GM18868 (cell line): ENCODE measurements around the gene CREBBP.

Experiments used
- ATAC-seq: cut with Tn5 transposase; IDR thresholded peaks from one replicate; pipeline ENCODE4 v1.9.1; 2021; ENCODE audit warnings: mild to moderate bottlenecking, moderate library complexity; ENCODE audit not compliant: unreplicated experiment

The CREBBP gene

DNA sequence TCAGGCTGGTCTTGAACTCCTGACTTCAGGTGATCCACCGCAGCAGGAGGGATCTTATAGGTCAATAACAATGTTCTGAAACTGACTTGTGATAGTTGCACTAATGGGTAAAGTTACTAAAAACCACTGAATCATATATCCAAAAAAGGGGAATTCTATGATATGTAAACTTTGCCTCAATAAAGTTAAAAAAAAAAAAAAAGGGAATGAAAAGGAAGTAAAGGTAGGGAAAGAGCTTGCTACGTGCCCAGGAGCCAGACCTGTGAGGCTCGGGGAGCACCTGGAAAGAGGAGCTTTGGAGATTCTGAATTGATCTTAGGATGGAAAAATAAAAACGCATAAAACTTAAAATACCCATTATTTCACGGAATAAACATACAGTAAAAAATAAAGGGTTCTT is 142.4 kb downstream of the CREBBP start:
- no peak for ATAC-seq

DNA sequence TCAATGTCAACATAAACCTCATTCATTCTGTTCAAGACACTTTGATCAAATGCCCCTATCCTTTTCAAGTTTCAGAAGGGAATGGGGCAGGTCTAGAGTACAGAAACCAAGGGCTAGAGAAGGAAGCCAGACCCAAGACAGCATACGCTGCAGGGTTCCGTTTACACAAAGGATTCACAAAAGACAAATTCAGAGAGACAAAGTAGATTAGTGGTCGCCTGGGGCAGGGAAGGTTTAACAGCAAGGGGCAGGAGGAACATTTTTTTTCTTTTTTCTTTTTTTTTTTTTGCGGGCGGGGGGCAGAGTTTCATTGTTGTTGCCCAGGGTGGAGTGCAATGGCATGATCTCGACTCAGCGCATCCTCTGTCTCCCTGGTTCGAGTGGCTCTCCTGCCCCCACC is 143.3 kb downstream of the CREBBP start:
- no peak for ATAC-seq

DNA sequence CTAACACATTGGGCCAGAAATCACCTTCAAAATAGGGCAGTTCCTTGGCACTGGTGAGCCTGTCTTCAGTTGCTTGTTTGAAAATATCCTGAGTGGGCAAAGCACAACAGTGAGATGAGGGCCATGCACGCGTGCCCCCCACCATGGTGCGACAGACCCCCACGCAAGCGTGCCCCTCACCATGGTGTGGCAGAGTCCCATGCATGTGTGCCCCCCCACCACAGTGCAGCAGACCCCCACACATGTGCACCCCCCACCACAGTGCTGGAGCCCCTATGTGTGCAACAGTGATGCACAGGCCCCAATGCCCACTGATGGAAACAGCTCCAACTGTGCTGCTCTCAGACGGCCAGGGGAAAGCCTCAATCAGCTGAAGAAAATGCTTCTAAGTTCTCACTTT is 144.4 kb downstream of the CREBBP start:
- ATAC-seq, result no peak

DNA sequence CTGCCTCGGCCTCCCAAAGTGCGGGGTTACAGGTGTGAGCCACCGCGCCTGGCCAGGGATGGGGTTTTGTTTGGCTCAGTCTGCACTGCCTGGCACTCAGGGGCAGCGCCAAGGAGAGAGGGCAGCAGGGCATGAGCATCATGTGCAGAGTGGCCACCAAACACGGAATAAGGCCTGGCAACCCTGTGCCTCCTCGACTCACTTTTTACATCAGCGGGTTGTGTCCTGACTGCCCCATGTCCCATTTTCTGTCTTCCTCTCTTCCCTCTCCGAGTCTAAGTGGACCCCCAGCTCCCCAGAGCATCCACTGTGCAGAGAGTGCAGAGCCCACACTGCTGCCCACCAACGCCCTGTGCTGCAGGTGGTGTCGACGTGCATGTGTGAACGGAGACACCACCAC is 145.0 kb downstream of the CREBBP start:
- no peak for ATAC-seq

DNA sequence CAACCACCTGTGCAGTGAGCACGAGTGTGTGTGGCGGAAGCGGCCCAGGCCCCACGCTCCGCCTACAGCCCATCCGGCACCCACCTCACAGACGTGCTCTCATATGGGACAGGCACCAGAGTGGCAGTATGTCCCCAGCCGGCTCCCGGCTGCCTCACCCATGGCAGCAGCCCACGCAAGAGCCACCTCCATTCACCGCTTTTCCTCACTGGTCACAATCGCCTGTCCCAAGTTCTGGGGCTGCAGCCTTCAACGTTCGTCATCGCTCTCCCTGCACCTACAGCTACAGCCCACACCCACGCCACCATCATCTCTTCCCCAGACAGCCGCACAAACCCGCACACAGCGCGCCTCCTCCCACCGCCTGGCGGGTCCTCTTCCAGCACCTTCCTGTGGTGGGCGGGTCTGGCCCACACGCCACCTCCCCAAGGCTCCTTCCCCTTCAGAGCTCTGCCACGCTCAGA is 145.7 kb downstream of the CREBBP start:
- ATAC-seq, result no peak

DNA sequence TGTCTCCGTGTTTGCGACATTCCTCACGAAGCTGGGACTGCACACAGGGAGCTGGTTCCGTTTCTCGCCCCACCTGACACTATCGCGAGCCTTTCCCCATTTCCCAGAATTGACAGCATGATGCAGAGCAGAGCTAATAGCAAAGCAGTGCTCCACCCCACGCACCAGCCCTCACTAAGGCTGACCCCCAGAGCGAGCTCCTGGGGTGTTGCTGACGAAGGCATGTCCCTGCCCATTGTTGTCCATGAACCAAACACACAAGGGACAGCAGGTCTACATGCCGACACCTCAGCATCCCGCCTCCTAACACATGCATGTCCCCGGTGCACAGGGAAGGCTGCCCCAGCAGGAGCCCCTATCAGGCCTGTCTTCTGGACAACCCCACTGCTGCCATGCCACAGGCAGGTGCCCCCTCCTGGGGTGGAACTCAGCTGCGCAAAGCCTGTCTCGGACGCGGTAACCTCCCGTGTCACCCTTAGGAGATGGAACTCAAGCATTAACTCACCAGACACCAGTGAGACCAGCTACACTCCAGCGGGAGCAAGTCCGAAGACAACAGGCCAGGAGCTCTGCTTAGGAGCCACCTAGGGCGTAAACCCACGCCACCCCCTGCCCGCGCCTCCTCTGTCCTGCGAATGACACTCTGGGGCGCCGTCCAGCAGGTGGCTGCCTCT is 146.3 kb downstream of the CREBBP start:
- ATAC-seq, result no peak

DNA sequence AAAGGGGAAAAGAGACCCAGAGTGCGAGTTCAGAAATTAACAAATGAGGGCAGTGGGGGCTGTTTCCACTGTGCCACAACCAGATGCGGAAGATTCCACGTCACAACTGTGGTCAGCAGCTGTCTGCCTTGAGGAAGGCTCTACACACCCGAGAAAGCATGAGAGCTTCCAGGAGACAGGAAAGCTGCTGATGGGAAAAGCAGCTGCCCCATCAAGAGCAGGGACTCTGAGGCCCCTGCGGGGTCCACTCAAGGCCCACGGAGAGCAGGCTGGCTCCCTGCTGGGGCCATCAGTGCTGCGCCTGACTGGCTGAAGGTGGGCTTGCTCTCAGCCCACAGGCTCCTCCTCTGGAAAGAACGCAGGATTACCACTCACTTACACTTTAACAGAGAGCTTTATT is 148.3 kb downstream of the CREBBP start:
- no peak for ATAC-seq

DNA sequence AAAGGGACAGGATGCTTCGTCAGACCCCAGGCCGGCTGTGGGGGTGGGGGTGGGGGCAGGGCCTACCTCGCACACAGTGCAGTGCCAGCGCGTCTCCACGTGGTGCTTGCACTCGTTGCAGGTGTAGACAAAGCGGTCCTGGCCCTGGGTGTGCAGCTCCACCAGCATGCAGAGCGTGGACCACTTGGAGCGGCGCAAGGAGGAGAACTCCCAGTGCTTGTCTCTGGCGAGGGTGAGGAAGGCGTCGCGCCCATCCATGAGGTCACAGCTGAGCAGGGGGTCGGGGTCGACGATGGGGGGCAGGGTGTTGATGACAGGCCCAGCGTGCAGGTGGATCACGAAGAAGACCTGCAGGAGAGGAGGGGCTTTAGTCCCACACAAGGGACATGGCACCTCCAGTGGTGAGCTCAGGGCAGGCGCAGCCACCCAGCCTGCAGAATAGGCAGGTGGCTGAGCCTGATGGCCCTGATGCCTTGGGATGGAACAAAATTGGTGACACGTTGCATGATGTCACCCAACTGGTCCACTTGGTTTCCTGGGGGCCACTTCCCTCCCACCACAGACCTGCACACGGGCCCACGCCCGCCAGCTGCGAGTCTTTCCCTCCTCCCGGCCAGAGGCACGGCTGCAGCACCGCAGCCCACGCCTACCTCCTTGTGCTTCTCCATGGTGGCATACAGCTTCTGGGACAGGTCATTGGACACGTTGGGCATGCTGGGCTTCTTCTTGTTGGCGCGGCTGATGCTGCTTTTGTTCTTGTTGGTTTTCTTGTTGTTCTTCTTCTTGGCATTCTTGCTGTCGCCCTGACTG is 149.2 kb downstream of the CREBBP start:
- ATAC-seq, result no peak

DNA sequence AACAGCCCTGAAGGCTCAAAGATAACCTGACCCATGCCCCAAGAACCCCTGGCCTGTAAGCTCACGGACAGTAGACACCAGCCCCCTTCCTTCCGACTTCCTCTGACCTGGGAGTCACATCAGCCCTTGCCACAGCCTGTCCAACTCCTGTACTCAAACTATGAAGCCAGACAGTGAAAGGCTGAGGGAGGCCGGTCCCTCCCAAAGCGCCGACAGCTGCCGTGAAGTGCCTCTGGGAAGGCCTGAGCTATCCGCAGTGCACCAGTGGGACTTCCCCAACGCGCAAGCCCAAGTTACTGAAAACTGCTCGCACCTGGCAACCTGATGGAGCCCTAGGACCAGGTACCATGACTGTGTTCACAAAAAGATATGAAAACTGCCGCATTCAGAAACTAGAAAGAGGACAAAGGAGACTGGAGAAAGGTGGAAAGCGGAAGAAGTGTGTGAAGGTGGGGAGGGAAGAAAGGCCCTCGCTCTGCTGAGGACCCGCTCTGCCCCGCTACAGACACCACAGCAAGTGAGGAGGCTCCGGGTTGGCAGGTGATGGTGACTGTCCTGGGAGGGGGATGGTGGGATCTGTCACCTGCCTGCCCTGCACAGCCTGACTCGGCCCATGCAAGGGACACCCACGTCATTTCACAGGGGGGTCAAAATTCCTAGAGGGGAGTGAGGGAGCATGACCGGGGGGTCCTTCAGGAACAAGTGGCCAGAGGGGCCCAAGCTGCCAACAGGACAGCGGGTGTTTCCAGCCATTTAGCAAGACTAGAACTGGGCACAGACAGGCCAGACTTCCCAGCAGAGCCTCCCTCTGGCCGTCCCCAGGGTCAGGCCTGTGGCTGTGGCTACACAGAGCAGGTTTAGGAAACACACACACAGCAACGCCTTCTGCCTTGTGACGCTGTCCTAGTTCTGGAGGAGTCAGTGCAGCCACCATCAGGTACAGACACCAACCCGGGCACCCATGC is 150.1 kb downstream of the CREBBP start:
- ATAC-seq, result no peak

DNA sequence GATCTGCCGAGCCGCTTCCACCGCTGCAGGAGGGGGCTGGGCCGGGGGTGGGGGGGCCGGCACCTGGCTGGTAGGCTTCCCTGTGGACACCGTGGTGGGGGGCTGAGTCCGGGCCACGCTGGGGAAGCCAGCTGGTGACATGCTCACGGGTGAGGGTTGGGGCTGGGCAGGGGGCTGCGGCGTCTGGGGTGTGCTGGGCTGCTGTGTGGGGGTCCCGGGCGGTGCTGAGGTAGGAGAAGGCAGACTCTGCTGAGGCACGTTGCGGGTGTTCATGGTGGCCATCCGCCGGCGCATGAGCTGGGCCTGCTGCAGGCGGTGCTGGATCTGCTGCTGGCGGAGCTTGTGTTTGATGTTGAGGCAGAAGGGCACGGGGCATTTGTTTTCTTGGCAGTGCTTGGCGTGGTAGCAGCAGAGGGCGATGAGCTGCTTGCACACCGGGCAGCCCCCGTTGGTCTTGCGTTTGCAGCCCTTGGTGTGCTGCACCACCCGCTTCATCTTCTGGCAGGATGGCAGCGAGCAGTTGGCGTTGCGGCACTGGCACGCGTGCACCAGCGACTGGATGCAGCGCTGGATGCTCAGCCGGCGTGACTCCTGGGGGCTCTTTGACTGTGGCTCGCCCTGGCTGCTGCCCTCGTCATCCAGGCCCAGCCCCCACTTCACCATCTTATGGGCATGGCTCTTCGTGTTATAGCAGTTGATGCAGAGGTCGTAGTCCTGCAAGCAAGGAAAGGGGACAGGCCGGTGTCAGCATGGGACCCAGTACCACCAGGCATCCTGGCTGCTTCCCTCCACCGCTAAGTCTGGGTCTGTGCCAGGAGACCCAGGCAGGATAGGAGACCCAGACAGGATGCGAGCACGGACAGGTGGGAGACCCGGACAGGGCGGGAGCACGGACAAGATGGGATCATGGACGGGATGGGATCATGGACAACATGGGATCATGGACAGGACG is 151.1 kb downstream of the CREBBP start:
- ATAC-seq, result no peak

DNA sequence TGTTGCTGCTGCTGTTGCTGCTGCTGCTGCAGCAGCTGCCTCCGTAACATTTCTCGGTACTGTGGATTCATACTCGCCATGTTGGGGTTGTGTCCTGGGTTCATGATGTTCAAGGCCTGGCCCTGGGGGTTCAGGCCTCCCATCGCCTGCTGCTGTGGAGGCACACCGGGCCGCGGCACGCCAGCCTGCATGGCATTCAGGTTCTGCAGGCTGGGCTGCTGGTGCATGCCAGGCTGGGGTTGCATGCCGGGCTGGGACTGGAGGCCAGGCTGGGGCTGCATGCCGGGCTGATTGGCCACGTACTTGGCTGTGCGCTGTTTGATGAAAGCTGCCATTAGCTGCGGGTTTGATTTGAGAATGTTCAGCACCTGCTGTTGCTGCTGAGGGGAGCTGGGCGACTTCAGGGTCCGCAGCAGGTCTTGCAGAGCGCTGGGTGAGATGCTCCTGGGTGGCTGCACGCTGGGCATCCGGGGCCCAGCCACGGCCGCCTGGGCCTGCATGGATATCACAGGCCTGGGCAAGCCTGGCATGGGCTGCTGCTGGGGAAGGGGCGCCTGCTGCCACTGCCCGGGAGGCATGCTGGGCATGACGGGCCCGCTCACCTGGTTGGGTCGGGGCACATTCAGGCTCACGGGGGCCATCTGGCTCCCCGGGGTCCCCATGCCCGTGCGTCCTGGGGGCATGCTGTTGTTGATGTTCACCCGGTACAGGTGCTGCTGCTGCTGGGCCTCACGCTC is 151.9 kb downstream of the CREBBP start:
- ATAC-seq, result no peak

DNA sequence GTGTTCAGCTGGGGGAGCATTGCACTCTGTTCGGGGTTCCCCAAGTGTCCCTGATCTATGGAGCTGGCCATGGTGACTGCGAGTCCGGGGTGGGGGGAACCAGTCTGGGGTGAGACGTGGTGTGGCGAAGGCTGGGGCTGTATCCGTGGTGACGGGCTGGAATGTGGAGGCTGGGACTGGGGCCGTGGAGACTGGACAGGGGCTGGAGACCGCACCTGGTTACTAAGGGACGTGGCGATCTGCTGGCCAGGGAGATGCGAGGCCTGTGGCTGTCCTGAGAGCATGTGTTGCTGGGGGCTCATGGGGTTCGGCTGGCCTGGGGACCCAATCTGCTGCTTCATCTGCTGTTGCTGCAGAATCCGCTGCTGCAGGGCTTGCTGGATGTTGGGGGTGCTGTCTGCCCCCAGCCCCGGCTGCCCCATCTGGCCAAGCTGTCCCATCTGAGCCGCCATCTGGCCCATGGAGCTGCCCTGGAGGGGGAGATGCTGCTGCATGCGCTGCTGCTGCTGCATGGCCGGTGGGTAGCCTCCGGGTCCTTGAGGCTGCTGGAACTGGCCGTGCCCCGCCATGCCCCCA is 152.6 kb downstream of the CREBBP start:
- ATAC-seq, result no peak

DNA sequence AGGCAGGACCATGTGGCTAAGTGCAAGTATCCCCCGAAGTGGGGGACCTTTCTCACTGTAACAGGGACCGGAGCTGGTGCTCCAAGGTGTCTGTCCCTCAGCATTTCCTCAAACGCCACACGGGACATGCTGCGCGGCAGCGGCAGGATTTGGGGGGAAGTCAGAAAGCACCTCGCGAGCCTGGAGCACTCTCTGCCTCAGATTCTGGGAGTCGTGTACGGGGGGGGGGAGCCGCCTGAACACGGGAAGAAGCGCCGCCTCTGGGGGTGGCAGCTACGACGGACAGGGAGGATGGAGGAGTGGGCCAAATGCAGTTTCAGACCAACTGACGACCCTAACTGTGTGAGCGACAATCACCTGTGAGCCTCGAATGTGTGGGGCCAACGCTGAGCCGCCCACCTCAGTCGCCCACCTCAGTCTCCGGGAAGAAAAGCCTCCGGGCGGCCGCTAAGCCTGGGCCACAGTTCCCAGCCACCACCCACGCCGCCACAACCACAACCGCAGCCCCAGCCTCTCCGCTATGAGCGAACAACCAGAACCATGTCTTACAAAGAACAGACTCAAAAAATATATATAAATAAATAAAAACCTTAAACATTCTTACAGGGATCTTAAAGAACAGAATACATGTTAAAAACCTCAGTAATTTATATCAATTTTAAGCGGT is 154.4 kb downstream of the CREBBP start:
- no peak for ATAC-seq

DNA sequence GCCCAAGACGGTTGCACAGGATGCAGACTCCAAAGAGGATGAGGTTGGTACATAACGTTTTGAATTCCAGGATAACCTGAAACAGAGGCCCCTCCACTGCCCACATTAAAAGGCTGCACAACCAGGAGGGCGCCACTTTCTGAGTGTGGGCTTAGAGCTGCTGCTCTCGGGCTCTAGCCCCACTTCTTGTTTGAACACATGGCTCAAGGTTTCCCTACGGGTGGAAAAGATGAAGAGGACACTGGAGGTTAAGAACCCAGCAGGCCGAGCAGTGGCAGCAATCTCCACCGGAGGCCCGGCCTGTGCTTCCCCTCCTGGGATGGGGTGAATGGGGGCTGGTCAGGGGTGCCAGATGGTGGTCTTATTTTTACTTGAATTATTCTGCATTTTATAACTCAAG is 155.2 kb downstream of the CREBBP start:
- ATAC-seq, result no peak

DNA sequence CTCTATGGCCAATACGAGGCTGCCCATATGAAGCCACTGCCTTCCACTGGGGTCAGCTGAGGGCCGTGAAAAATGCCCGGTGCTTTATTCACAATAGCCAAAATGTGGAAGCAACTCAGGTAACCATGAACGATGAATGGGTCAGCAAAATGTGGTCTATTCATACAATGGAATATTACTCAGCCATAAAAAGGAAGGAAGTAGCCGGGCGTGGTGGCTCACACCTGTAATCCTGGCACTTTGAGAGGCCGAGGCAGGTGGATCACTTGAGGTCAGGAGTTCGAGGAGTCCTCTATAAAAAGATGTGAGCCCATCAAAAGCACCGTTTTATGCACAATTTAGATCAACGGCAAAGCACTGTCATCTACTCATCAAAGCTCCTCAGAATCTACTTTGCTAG is 158.0 kb downstream of the CREBBP start:
- ATAC-seq, result no peak

DNA sequence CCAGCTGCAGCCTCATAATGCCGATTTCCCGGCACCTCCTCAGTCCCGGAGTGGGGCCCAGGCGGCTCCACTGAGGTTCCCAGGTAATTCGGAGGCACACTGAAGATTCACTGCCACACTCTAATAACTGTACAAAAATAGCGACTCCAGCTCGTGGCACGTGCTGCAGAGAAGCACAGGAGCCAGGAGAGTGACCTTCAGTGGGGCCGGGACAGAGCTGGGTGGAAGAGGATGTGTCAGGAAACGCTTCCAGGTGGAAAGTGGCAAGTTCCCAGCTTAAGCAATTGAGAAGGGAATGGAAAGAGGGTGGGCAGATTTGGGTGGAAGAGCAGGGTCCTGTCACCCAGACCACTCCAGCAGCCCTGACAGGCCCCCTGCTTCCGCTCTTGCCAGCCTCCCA is 160.1 kb downstream of the CREBBP start:
- ATAC-seq, result no peak

DNA sequence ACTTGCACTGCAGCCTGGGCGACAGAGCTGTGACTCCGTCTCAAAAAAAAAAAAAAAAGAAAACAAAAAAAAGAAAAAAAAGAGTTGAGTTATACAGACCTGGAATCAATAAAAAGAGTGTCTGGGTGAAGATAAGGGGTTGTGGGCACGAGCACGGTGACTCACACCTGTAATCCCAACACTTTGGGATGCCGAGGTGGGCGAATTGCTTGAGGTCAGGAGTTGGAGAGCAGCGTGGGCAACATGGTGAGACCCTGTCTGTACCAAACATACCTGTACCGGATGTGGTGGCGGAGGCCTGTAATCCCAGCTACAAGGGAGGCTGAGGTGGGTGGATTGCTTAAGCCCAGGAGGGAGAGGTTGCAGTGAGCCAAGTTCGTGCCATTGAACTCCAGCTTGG is 161.9 kb downstream of the CREBBP start:
- no peak for ATAC-seq

DNA sequence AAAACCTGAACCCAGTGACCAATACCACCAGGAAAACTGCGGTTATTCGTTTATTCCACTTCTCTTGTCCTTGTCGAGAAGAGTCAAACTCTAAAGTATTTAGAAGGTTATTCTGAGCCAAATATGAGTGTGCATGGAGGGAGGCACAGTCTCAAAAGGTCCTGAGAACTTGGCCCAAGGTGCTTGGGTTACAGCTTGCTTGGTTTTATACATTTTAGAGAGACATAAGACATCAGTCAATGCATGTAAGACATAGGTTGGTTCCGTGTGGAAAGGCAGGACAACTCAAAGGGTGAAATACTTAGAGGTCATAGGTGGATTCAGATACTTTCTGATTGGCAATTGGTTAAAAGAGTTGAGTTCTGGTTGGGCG is 162.5 kb downstream of the CREBBP start:
- ATAC-seq, result no peak
